Astrocyte (in vitro differentiated cells and primary cell): ENCODE data around the gene EEF1AKMT1. TPM values are rescaled to one million over a fixed set of nuclear protein-coding genes. Genes with fewer than 3 reads are reported as not detected.

ENCODE experiments used
- DNase-seq: peaks from one replicate; pipeline ENCODE4 v3.0.0-alpha.2; 2010; ENCODE audit warnings: low read depth
- FAIRE-seq: peaks from 2 replicates; lab custom pipeline; 2011; peaks lifted over from hg19 to GRCh38; lab: Jason Lieb, UNC
- H2AFZ ChIP-seq: 2 replicates; pipeline ENCODE4 v1.6.0; 2012; ENCODE audit warnings: low read depth, low read length, inconsistent platforms
- H3K27ac ChIP-seq: 2 replicates; pipeline ENCODE4 v1.5.1; 2011; ENCODE audit warnings: low read depth, low read length, inconsistent platforms
- H3K27me3 ChIP-seq: 2 replicates; pipeline ENCODE4 v1.6.0; 2011; ENCODE audit warnings: low read length, inconsistent platforms; ENCODE audit not compliant: insufficient read depth
- H3K36me3 ChIP-seq: 2 replicates; pipeline ENCODE4 v1.5.1; 2011; ENCODE audit warnings: low read length, inconsistent platforms; ENCODE audit not compliant: insufficient read depth
- H3K4me1 ChIP-seq: 2 replicates; pipeline ENCODE4 v1.5.1; 2011; ENCODE audit warnings: low read length, inconsistent platforms; ENCODE audit not compliant: insufficient read depth
- H3K4me2 ChIP-seq: 2 replicates; pipeline ENCODE4 v1.6.0; 2012; ENCODE audit warnings: low read length, inconsistent platforms
- H3K4me3 ChIP-seq: 2 replicates; pipeline ENCODE4 v1.5.1; 2011; ENCODE audit warnings: low read depth, mild to moderate bottlenecking, low read length, inconsistent platforms; ENCODE audit not compliant: insufficient read depth
- H3K79me2 ChIP-seq: 2 replicates; pipeline ENCODE4 v1.6.0; 2012; ENCODE audit warnings: mild to moderate bottlenecking, low read length, inconsistent platforms; ENCODE audit not compliant: insufficient read depth
- H3K9ac ChIP-seq: 2 replicates; pipeline ENCODE4 v1.6.0; 2012; ENCODE audit warnings: mild to moderate bottlenecking, low read length, inconsistent platforms
- H3K9me3 ChIP-seq: 2 replicates; pipeline ENCODE4 v1.5.1; 2012; ENCODE audit warnings: low read depth, mild to moderate bottlenecking, low read length, inconsistent platforms; ENCODE audit not compliant: insufficient read depth
- H4K20me1 ChIP-seq: 2 replicates; pipeline ENCODE4 v1.6.0; 2012; ENCODE audit warnings: low read length, inconsistent platforms; ENCODE audit not compliant: insufficient read depth
- H3K27ac Mint-ChIP-seq: one replicate; pipeline ENCODE4 v1.8.0; 2021; ENCODE audit warnings: mild to moderate bottlenecking, mixed read lengths; ENCODE audit not compliant: unreplicated experiment
- H3K27me3 Mint-ChIP-seq: one replicate; pipeline ENCODE4 v1.8.0; 2021; ENCODE audit warnings: low read depth, mixed read lengths; ENCODE audit not compliant: unreplicated experiment
- H3K36me3 Mint-ChIP-seq: one replicate; pipeline ENCODE4 v1.8.0; 2021; ENCODE audit warnings: low read depth, mixed read lengths; ENCODE audit not compliant: unreplicated experiment
- H3K4me1 Mint-ChIP-seq: one replicate; pipeline ENCODE4 v1.8.0; 2021; ENCODE audit warnings: low read depth, mixed read lengths; ENCODE audit not compliant: unreplicated experiment
- H3K4me3 Mint-ChIP-seq: one replicate; pipeline ENCODE4 v1.8.0; 2021; ENCODE audit warnings: mild to moderate bottlenecking, moderate library complexity, mixed read lengths; ENCODE audit not compliant: unreplicated experiment
- H3K9me3 Mint-ChIP-seq: one replicate; pipeline ENCODE4 v1.8.0; 2021; ENCODE audit warnings: mild to moderate bottlenecking, mixed read lengths; ENCODE audit not compliant: unreplicated experiment
- EZH2 ChIP-seq: IDR thresholded peaks from 2 replicates; pipeline ENCODE4 v1.6.1; 2012; ENCODE audit warnings: mild to moderate bottlenecking, low read length, inconsistent platforms; ENCODE audit not compliant: insufficient read depth
- total RNA-seq: library from RNA; stranded (reverse); gene quantifications from 2 replicates; pipeline ENCODE4 v1.2.1, GENCODE V29; 2021
- TF ChIP-seq, protein P1 (sequence below): IDR thresholded peaks from 2 replicates; pipeline ENCODE4 v1.5.1; 2011; ENCODE audit warnings: low read depth, mild to moderate bottlenecking, inconsistent platforms, low read length, moderate library complexity; ENCODE audit not compliant: insufficient read depth

The EEF1AKMT1 gene
- total RNA-seq, 1 donor from 2014 or later = 6.7 TPM

- H3K4me2 ChIP-seq = no peak overlapping the region
- no peak for DNase-seq
Observed at GRCh38 chr13:20738616-20739015, 35.1 kb downstream of the EEF1AKMT1 start.

DNA sequence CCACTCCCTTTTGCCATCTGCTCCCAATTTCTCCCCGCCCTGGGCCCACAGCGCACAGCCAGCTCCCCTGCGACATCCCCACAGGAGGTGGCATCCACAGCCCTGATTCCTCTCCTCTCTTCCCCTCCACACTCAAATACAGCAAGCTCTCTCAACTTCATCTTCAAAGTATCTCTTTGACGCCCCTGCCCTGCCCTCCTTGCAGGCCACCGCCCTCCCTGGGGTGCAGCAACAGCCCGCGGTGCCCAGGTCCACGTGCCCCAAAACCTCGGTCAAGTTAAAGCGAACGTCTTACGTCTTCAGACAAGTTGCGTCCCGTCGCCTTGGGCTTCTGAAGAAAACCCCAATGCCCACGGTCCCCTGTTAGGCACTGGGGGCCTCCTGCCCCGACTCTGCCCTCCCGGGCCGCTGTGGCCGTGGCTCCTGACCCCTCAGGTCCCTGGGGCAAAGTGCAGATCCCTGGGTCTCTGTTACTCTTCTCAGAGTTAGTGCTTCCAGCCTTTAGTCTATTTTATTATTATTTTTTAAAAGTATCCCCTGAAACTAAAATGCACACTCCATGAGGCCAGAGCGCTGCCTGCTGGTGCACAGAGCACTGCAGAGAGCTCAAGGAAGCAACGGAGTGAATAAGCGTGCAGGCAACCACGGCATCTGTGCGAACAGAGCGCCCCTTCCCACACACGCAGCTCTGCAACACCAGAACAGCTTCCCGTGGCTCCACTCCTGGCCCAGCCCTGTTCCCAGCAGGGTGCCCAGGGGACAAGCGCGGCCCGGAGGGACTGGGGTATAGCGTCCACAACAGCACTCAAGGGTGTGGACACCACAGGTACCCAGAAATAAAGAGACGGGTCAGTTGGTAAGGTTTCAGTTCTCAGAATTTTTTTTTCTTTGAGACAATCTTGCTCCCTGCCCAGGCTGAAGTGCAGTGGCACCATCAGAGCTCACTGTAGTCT lies 43.9 kb downstream of the EEF1AKMT1 start:
- Mint-ChIP-seq H3K4me3 (no peak overlapping the region), H3K27ac (no peak overlapping the region), H3K36me3 (no peaks in the 10 kb centered on the region), H3K27me3 (peaks cover 5% of the 10 kb centered on the region), H3K9me3 (peaks cover 4% of the 10 kb centered on the region), H3K4me1 (no peaks in the 10 kb centered on the region)
- H3K27ac ChIP-seq = no peak overlapping the region
- H3K4me3 ChIP-seq = no peak overlapping the region
- H4K20me1 ChIP-seq = no peaks in the 10 kb centered on the region
- no peaks in the 10 kb centered on the region for H3K79me2 ChIP-seq
- FAIRE-seq (no peak), DNase-seq (no peak)
- TF ChIP-seq, protein P1, sequence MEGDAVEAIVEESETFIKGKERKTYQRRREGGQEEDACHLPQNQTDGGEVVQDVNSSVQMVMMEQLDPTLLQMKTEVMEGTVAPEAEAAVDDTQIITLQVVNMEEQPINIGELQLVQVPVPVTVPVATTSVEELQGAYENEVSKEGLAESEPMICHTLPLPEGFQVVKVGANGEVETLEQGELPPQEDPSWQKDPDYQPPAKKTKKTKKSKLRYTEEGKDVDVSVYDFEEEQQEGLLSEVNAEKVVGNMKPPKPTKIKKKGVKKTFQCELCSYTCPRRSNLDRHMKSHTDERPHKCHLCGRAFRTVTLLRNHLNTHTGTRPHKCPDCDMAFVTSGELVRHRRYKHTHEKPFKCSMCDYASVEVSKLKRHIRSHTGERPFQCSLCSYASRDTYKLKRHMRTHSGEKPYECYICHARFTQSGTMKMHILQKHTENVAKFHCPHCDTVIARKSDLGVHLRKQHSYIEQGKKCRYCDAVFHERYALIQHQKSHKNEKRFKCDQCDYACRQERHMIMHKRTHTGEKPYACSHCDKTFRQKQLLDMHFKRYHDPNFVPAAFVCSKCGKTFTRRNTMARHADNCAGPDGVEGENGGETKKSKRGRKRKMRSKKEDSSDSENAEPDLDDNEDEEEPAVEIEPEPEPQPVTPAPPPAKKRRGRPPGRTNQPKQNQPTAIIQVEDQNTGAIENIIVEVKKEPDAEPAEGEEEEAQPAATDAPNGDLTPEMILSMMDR = no peak
- TF ChIP-seq EZH2 = no peak
- no peaks in the 10 kb centered on the region for H3K9me3 ChIP-seq
- no peak overlapping the region for H2AFZ ChIP-seq
- no peaks in the 10 kb centered on the region for H3K27me3 ChIP-seq
- H3K4me1 ChIP-seq = no peaks in the 10 kb centered on the region
- H3K36me3 ChIP-seq = no peaks in the 10 kb centered on the region
- H3K9ac ChIP-seq = no peak overlapping the region
- H3K4me2 ChIP-seq = no peak overlapping the region

More at GRCh38 chr13:20738616-20739015, 35.1 kb downstream of the EEF1AKMT1 start:
- Histone ChIP-seq H3K27ac (no peak overlapping the region), H2AFZ (no peak overlapping the region), H3K4me1 (no peaks in the 10 kb centered on the region), H3K36me3 (no peaks in the 10 kb centered on the region), H3K9me3 (no peaks in the 10 kb centered on the region), H3K27me3 (no peaks in the 10 kb centered on the region), H3K79me2 (no peaks in the 10 kb centered on the region), H3K4me3 (no peak overlapping the region), H3K9ac (no peak overlapping the region), H4K20me1 (no peaks in the 10 kb centered on the region)
- Mint-ChIP-seq H3K4me3 (no peak overlapping the region), H3K27me3 (peaks cover 3% of the 10 kb centered on the region), H3K9me3 (peaks cover 8% of the 10 kb centered on the region), H3K4me1 (no peaks in the 10 kb centered on the region), H3K27ac (no peak overlapping the region), H3K36me3 (peaks cover 6% of the 10 kb centered on the region)
- no peak for FAIRE-seq
- TF ChIP-seq, protein P1 = no peak
- TF ChIP-seq EZH2 = no peak
